K562 (cell line): Measurements from ENCODE around the gene MBD6. TPM values are rescaled to one million over a fixed set of nuclear protein-coding genes. Genes with fewer than 3 reads are reported as not detected.
A peak's percentile ranks its signal among the peaks of the same experiment; 100 is the strongest.

Experiments
- ARNT ChIP-seq, 2 experiments: fragments of 450-650 bp; IDR thresholded peaks; 2 replicates each; pipeline ENCODE4 v1.6.1; 2016; ENCODE audit warnings: mild to moderate bottlenecking in 1 of 2
- CBX5 ChIP-seq: IDR thresholded peaks from 2 replicates; pipeline ENCODE4 v1.6.1; 2014; ENCODE audit warnings: low read depth, borderline replicate concordance
- FOXK2 ChIP-seq, 2 experiments: fragments of 450-650 bp; IDR thresholded peaks in 1 of 2; conservative IDR thresholded peaks in 1 of 2; 2 replicates each; pipeline ENCODE4 v1.6.1; 2016; ENCODE audit warnings: low read depth in 2 of 2, mild to moderate bottlenecking in 1 of 2
- FOXP4 ChIP-seq: sonication (generic); formaldehyde crosslinking; IDR thresholded peaks from 2 replicates; pipeline ENCODE4 v1.8.0; 2022; ENCODE audit warnings: mild to moderate bottlenecking, missing genetic modification reagents, borderline replicate concordance
- GABPB2 ChIP-seq: fragments of 250-450 bp; sonication (Bioruptor Pico); conservative IDR thresholded peaks from 2 replicates; pipeline ENCODE4 v1.5.1; 2021; ENCODE audit warnings: mild to moderate bottlenecking
- KLF13 ChIP-seq: fragments of 450-650 bp; IDR thresholded peaks from 2 replicates; pipeline ENCODE4 v1.6.1; 2016; ENCODE audit warnings: missing genetic modification characterization, low read depth, mild to moderate bottlenecking, missing compliant biosample characterization, moderate library complexity, borderline replicate concordance
- MCM2 ChIP-seq: fragments of 450-650 bp; IDR thresholded peaks from 2 replicates; pipeline ENCODE4 v1.6.1; 2017; ENCODE audit warnings: low read depth, mild to moderate bottlenecking
- MED1 ChIP-seq: sonication (generic); formaldehyde crosslinking; IDR thresholded peaks from 2 replicates; pipeline ENCODE4 v1.8.1; 2023; ENCODE audit warnings: missing genetic modification reagents, borderline replicate concordance
- NFATC3 ChIP-seq: fragments of 450-650 bp; IDR thresholded peaks from 2 replicates; pipeline ENCODE4 v1.6.1; 2017; ENCODE audit warnings: mild to moderate bottlenecking
- NR2C2 ChIP-seq, 2 experiments: fragments of 200-800 bp in 1 of 2; sonication (Bioruptor generic) in 1 of 2; sonication (generic) in 1 of 2; formaldehyde crosslinking in 1 of 2; IDR thresholded peaks; 2 replicates each; pipeline versions ENCODE4 v1.6.1 to v1.8.0; 2016 to 2022; ENCODE audit warnings: mild to moderate bottlenecking in 1 of 2, missing compliant biosample characterization in 1 of 2, missing genetic modification characterization in 1 of 2, missing genetic modification reagents in 1 of 2
- SUPT5H ChIP-seq: fragments of 450-650 bp; IDR thresholded peaks from 2 replicates; pipeline ENCODE4 v1.6.1; 2016
- TAF9B ChIP-seq: fragments of 450-650 bp; IDR thresholded peaks from 2 replicates; pipeline ENCODE4 v1.6.1; 2018; ENCODE audit warnings: mild to moderate bottlenecking; ENCODE audit not compliant: partially characterized antibody
- TRIM28 ChIP-seq: fragments of 450-650 bp; IDR thresholded peaks from 2 replicates; pipeline ENCODE4 v1.6.1; 2017
- ZBTB26 ChIP-seq: fragments of 450-650 bp; formaldehyde crosslinking; IDR thresholded peaks from 2 replicates; pipeline ENCODE4 v1.4.0; 2022; ENCODE audit warnings: missing genetic modification characterization
- ZBTB5 ChIP-seq: fragments of 450-650 bp; IDR thresholded peaks from 2 replicates; pipeline ENCODE4 v1.6.1; 2017; ENCODE audit warnings: antibody characterized with exemption
- ZFX ChIP-seq: sonication (generic); formaldehyde crosslinking; IDR thresholded peaks from 2 replicates; pipeline ENCODE4 v1.8.0; 2022; ENCODE audit warnings: mild to moderate bottlenecking, missing genetic modification reagents, moderate library complexity
- ZNF609 ChIP-seq: sonication (generic); formaldehyde crosslinking; IDR thresholded peaks from 2 replicates; pipeline ENCODE4 v1.8.1; 2023; ENCODE audit warnings: missing genetic modification reagents, mild to moderate bottlenecking, borderline replicate concordance
- ZNF699 ChIP-seq: fragments of 250-450 bp; sonication (Bioruptor Pico); IDR thresholded peaks from 2 replicates; pipeline ENCODE4 v1.8.0; 2021; ENCODE audit warnings: mild to moderate bottlenecking, moderate library complexity; ENCODE audit not compliant: insufficient replicate concordance
- polyA plus RNA-seq, 8 experiments: library from polyadenylated mRNA; depleted of rRNA in 4 of 8; stranded (reverse) in 5 of 8; unstranded in 3 of 8; fragments of >200 nt; fragmentation: Nextera tagmentation in 2 of 8; fragmentation: Illumina TruSeq in 1 of 8; extraction: Ambion mirVana in 2 of 8; extraction: Trizol in 1 of 8; gene quantifications; 2 replicates each; pipeline versions ENCODE4 v1.2.1 to v1.2.3, GENCODE V29; 2011 to 2014; ENCODE audit warnings: inconsistent platforms in 1 of 8, missing spikeins in 1 of 8
- total RNA-seq, 7 experiments: library from RNA; depleted of rRNA in 6 of 7; stranded (reverse); fragments of >200 nt in 6 of 7; fragmentation: Illumina TruSeq in 2 of 7; extraction: Trizol in 2 of 7; gene quantifications; 2 replicates each; pipeline versions ENCODE4 v1.2.1 to v1.2.3, GENCODE V29; 2011 to 2021; ENCODE audit warnings: low replicate concordance in 1 of 7

The MBD6 gene
- total and polyA plus RNA-seq, 9 of the 15 experiments (the other 6 are each of a cell fraction or from before 2014, with no cell fraction given) = 2.0 to 54.8 (median 3.8) TPM

GRCh38 chr12:57539134-57539768, 16.6 kb downstream of the MBD6 start (continued):
- TF ChIP-seq ZBTB5 = no peak
- no peak for TF ChIP-seq ZNF609 (CRISPR knock-in tag)
- no peak for TF ChIP-seq NFATC3
- no peak for TF ChIP-seq MCM2
- peak; percentile 76 to 83; a peak in 2 of 4 replicates for TF ChIP-seq ARNT (IDR thresholded peaks at IDR 0.05)
- TF ChIP-seq CBX5 = no peak
- no peak for TF ChIP-seq TAF9B
- TF ChIP-seq ZNF699 = no peak
- peak; percentile 36; the same call in 1 of the 2 replicates for TF ChIP-seq NR2C2 (CRISPR knock-in tag; IDR thresholded peaks at IDR 0.05)
- peak; percentile 91 for TF ChIP-seq NR2C2 (tag; IDR thresholded peaks at IDR 0.05)
- 0 out of 2 replicates have a peak, but pooled peaks have one; percentile 11 for TF ChIP-seq FOXP4
- no peak; the same call in 1 of the 2 replicates for TF ChIP-seq SUPT5H
- TF ChIP-seq TRIM28 = no peak
- no peak for TF ChIP-seq KLF13 (tag)
- no peak for TF ChIP-seq ZBTB26 (CRISPR knock-in tag)
- TF ChIP-seq FOXK2 (conservative IDR thresholded peaks at IDR 0.05 in 1 of 2, IDR thresholded peaks at IDR 0.05 in 1 of 2; ENCODE audit: low read depth in 2 of 2) = peak; percentile 95 to 98
- TF ChIP-seq ZFX = peak; percentile 46; the same call in 1 of the 2 replicates
- TF ChIP-seq GABPB2 (CRISPR knock-in tag) = no peak
- TF ChIP-seq MED1 (CRISPR knock-in tag) = no peak
